G401.6 (cell line): ENCODE data around the gene SLC7A6.
A peak's percentile ranks its signal among the peaks of the same experiment; 100 is the strongest.

ENCODE experiments used
- FAIRE-seq: peaks from 2 replicates; lab custom pipeline; 2012; peaks lifted over from hg19 to GRCh38; lab: Jason Lieb, UNC

The SLC7A6 gene

DNA sequence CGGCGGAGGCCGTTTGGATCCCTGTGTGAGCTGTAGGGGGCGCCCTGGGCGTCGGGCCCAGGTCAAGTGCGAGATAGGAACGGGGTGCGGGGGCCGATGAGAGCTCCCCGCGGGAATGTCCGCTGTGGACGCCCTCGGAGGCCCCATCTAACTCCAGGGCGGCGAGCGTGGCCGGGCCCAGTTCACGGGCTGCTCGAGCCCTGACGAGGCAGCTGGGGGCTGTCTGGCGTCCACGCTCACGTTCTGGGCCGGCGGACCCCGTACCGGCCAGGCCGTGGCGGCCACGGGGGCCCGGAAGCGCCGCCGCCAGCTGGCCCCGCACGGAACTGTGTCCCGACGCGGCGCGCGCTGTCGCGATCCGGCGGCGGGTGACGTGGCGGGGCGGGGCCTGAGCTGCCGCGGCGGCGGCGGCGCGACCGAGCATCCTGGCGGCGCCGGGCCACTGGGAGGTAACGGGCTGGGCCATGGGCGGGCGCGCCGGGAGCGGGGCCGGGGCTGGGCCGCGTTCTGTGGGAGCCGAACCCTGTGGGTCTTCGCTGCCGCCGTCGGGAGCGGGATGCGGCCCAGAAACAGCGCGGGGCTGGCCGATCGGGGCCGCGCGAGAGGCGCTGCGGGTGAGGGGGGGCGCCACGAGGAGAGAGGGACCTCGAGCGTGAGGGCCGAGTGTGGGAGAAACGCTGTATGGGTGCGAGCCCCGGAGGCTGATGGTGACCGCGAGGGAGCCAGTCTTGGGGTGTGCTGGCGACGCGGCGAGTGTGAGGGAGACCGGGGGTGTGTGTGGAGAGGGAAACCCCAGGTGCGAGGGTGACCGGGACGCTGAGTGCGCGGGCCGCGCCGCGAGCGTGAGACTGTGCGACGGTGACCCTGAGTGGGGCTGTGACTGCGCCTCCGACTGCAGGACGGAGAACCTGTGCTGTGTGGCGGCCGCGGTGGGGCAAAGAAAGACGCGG is at the start of gene SLC7A6:
SLC7A6 (plus strand) TSS at position 399 of the 950 bp plus-strand sequence. CDS start 10,201 bp downstream, outside the sequence.
- FAIRE-seq: no peak

DNA sequence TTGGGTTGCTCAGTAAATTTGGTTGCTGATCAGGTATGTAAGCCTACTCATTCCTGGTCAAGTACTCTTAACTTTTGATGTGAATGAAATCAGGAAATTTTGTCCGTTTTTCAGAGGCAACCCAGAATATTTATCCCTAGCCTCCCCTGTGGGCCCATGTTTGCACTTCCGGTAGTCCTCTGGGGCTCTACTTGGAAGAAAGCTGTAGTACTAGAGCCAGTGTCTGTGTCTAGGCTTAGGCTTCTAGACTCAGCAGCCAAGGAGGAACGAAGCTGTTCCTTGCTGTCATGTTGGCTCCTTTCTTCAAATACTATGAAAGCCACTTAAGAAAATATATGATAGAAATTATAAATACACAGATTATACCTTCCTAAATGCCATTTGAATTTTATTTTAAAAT is 49.6 kb upstream of the SLC7A6 start:
- no peak for FAIRE-seq

GRCh38 chr16:68215302-68215701 is 49.0 kb upstream of the SLC7A6 start:
- FAIRE-seq: no peak

DNA sequence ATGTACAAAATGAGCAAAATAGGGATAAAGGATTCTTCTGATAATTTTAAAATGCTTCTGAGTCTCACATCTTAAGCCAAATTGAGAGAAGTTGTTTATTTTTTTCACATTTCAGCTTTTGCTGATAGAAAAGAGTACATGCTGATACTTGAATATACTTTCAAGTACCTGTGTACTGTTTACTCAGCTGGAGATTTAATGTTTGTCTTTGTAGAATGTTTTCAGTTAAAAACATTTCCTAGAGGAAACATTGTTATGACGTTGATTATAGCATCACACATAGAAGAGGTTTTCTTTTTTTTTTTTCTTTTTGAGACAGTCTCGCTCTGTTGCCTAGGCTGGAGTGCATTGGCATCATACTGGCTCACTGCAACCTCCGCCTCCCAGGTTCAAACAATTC is 48.1 kb upstream of the SLC7A6 start:
- FAIRE-seq: no peak

DNA sequence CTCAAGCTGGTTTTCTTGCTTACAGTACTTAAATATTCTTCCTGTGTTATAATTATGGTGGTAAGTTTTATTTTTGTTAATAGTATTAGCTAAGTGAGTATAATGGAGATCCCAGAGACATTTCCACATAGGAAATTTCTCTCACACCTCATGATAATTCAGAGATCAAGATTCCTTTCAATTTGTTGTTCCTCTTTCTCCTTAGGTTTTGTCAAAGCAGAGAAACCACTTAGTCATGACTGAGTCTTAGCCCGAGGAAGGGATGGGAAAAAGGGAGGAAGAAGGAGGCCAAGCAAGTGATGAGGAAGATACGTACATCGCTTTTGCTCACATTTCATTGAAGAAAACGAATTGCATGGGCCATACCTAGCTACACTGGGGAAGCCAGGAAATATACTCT is 46.8 kb upstream of the SLC7A6 start:
- FAIRE-seq: no peak

- no peak for FAIRE-seq
Measured at GRCh38 chr16:68219725-68220351, 44.5 kb upstream of the SLC7A6 start.

GRCh38 chr16:68223072-68223471 is 41.3 kb upstream of the SLC7A6 start:
- FAIRE-seq: no peak

GRCh38 chr16:68226116-68226515 is 38.2 kb upstream of the SLC7A6 start:
- no peak for FAIRE-seq

DNA sequence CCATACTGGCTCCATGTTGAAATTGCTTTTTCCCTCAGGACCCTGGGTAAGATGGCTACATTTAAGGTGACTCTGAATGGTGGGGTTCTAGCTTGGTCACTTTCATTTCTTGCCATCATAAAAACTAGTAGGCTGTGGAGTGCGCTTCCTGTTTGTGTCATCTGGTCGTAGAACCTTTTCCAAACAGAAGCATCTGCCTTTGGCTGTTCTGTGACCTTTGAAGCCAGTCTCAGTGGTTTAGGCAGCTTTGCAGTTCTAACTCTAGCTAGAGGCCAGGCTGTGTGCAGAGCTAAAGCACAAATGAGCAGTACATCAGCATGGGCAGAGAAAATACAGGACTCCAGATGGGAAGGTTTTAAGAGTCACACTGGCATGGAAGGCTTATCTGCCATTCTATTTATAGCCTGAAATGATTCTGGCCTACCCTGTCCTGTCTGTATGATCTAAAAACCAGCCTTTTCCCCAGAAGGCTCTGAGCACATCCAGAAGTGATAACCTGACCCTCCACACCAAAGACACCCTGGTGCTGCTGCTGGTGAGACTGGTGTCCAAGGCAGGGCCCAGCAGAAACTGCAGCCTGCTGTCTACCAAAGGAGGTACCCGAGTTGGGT is 37.0 kb upstream of the SLC7A6 start:
- no peak for FAIRE-seq

DNA sequence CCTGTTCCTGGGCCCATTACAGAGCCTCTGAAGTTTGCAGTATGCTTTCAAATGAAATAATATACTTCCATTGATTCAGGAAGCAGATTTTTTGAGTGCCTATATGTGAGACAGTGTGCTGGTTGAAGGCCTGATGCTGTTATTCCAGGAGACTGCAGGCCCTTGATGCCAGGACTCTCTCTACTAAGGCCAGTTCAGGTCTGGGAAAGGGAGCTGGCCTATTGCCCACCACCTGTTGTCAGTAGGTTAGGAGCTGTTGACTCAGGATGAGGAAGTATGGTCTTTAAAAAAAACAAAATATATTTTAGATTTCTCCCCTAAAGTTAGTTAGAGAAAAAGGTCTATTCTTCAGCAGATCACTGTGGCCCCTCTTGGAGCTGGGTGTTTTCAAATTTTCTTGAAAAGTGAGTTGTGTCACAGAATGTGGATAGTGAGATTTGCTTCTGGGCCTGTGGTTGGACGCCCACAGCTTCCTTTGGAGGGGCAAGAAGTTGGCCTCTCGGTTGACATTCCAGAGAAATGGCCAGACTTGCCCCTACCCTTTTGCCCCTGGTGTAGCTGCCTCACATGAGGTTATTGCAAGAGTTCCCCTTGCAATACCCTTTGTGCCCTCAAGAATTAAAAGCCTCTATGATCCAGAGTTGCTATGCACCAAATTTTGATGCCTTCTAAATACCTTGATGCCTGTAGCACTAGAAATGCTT is 36.3 kb upstream of the SLC7A6 start:
- no peak for FAIRE-seq

DNA sequence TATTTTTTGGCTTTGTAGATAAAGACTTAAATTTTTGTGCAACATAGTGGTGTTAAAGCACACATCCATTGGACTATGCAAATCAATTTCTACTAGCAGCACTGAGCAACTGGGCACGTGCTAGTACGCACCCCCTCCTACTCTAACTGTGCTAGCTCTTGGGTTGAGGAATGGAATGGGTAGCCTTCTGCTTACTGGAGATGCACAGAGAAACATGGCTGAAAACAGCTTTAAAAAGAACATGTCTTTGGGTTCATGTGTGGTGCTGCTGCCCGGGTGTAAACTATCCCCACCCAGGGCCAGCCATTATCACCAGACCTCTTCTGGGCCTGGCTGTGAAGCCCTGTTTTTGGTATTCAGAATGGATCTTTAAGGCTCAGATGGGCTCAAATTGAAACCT is 35.7 kb upstream of the SLC7A6 start:
- no peak for FAIRE-seq

GRCh38 chr16:68229431-68230175 is 34.7 kb upstream of the SLC7A6 start:
- FAIRE-seq: peak; percentile 78

GRCh38 chr16:68230176-68230571 is 34.2 kb upstream of the SLC7A6 start:
- FAIRE-seq: no peak

DNA sequence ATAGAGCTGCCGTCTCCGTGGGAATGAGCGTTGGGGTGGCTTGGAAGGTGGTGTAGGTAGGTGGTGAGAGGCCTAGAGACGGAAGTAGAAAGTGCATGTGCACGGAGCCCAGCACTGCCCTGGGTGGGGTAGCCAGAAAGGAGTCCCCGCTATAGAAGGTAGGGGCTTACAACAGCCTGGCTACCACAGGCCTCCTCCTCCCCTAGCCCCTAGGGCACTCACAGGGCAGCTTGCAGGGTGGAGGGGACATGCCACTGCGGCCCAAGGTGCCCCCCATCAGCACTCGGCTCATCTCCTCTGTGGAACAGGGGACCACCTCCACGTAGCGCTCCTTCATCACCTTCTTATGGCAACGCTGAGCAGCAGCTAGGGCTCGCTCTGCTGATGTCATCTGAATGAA is 33.4 kb upstream of the SLC7A6 start:
- no peak for FAIRE-seq

DNA sequence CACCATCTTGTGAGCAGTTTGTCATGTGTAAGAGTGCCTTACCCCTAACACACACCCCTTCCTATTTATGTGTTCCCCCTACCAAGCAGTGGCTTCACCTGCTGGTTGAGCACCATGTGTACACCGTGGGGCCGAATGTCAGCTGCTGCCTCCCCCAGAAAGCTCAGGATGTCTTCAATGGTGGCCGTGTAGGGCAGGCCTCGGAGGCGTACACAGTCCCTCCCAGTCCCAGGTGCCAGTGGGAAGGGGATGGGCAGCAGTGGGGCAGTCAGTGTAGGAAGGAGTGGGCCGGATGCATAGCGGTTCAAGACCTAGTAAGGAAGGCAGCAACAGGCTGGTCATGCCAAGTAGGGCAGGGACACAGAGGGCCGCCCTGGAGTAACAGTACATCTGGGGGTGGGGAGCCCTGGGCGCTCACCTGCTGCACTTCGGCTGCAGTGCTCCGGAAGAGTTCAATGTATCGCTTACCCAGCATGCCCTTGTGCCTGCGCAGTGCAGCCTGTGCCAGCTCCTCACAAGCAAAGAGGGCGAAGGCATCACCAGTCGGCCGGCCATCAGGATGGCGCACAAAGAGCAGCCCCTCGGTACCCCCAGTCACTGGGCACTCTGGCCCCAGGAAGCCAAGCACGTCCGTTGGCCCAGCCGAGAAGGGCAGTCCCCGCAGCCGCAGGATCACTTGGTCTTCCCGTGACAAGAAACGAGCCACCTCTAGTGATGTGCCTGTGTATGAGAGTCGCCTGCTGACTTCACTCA is 32.8 kb upstream of the SLC7A6 start:
- FAIRE-seq: no peak

- FAIRE-seq: no peak
Measured at GRCh38 chr16:68232335-68232734, 32.0 kb upstream of the SLC7A6 start.

DNA sequence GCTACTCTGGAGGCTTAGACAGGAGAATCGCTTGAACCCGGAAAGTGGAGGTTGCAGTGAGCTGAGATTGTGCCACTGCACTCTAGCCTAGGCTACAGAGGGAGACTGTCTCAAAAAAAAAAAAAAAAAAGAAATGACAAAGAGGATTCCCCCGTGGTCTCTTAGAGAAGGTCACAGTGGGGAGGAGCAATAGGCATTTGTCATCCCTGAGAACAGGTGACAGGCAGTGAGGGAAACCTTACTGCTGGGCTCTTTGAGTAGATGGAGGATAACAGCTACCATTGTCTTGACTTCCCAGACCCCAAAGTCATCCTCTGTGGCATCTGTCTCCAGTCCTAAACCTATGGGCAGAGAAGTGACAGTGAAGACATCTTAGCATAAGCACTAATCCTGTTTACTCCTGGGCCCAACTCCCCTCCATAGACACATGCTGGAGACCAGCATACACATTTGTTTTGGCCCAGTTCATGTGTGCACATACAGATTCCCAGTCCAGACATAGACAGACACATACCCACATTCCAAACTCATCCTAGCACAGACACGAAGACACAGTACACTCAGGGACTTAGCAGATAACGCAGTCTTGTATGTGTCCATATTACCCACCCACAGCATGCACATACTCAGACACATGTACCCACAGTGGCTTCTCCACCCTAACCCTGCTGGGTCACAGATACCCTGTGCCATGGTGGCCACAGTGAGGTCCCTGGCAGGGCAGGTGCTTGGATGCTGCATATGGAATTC is 31.1 kb upstream of the SLC7A6 start:
- no peak for FAIRE-seq

GRCh38 chr16:68233835-68234187 is 30.5 kb upstream of the SLC7A6 start:
- FAIRE-seq: no peak

DNA sequence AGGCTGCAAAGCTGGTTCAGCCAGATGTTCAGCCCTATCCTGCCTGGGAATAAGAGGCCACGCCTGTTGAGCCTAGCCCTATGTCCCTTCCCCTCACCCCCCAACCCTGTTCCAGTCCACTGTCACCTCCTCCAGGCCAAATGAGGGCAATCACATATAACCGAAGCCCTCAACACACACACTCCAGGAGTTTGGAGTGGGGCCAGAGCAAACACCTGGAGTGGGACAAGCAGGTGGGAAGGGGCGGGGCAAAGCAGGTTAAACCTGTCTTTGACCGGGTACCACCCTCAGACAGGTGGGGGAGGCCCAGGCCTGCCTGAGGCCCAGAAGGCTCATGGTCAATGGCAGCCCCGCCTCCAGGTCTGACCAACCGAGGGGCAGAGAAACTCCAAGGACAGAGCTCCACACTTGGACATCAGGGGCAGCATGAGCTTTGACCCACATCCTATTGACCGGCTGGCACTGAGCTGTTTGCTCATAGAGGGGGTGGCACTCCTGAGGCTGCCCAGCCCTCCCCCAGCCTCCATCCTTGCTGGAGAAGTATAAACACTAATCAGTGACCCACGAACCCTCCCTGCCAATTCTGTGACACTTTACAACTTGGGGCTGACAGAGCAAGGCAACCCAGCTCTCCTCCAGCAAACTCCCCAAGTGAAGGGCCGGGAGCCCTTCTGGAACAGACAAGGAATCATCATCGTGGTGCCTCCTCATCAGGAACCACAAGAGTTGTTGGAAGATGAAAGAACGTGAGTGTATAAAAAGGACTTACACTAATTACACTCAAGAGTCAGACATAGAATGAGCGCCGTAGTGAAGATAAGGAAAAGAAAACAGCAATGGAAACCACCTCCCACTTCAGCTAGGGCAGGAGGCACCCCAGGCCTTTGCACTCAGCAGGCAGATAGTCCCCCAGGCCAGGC is 29.9 kb upstream of the SLC7A6 start:
- no peak for FAIRE-seq
